Motor neuron (in vitro differentiated cells): ENCODE measurements around the gene MAGI3. TPM values are rescaled to one million over a fixed set of nuclear protein-coding genes. Genes with fewer than 3 reads are reported as not detected.
"Not testable (repeated sequence)": the region's sequence is repeated elsewhere in the genome, so short reads cannot be mapped to it uniquely, and the experiment has no call there.

Source experiments
- ATAC-seq, 8 experiments: fragments of 200-7000 bp; cut with Tn5 transposase; replicated peaks in 6 of 8; 2 replicates each; pipeline ENCODE4 v1.8.0; 2021; ENCODE audit warnings: mild to moderate bottlenecking in 8 of 8, moderate library complexity in 8 of 8
- H3K27ac ChIP-seq, 2 donors: fragments of 250-450 bp; sonication (Bioruptor Pico); 2 replicates each; pipeline ENCODE4 v1.9.0; 2021; ENCODE audit warnings: antibody characterized with exemption in 2 of 2, mild to moderate bottlenecking in 2 of 2, moderate library complexity in 1 of 2
- H3K4me1 ChIP-seq, 2 donors: fragments of 250-450 bp; sonication (Bioruptor Pico); replicated peaks in 1 of 2; 2 replicates each; pipeline ENCODE4 v1.6.1; 2021; ENCODE audit warnings: antibody characterized with exemption in 2 of 2, mild to moderate bottlenecking in 2 of 2, moderate library complexity in 1 of 2
- H3K4me3 ChIP-seq, 5 donors: fragments of 250-450 bp; sonication (Bioruptor Pico); 2 replicates each; pipeline ENCODE4 v1.9.0; 2021; ENCODE audit warnings: antibody characterized with exemption in 5 of 5, mild to moderate bottlenecking in 5 of 5, moderate library complexity in 4 of 5
- WGBS, 10 experiments: fragments of 450-650 bp; shearing (Covaris generic); methylation state at CpG; one replicate each; pipeline ENCODE4 v1.0.0; 2022; 5-methylcytosine and 5-hydroxymethylcytosine counted together
- in situ Hi-C, 9 experiments: fragments of 400-800 bp; cut with MboI; loops; one replicate each; pipeline ENCODE4 v1.15.0; 2021; ENCODE audit warnings: low sequenced_read_pairs in 9 of 9, low pct_unique_long_range_greater_than_20kb in 2 of 9; ENCODE audit not compliant: unreplicated experiment in 9 of 9
- total RNA-seq, 8 experiments: library from RNA; unstranded; fragments of 300-600 nt; gene quantifications; 2 replicates each; pipeline versions ENCODE4 v1.2.3 to v1.2.4, GENCODE V29; 2022

MAGI3 gene
- total RNA-seq, 8 experiments from 2014 or later, result 3.9 to 21.3 (median 17.6) TPM

- H3K4me1 ChIP-seq, result peaks cover 0 to 3% of the 10 kb centered on the region in 2 donors
- in situ Hi-C loops, result no loop called here
- ATAC-seq, result peak in 1 of 8 experiments; percentile 78
- WGBS, 10 experiments, result 14 to 95% (median 87%) methylated on average over 2 to 3 of the region's 3 CpGs; no CpG with 5 or more reads in 1 of the 10 experiments
- no peak overlapping the region for H3K27ac ChIP-seq
- no peak overlapping the region for H3K4me3 ChIP-seq
Observed at GRCh38 chr1:113545210-113545609, 154.9 kb downstream of the MAGI3 start.

GRCh38 chr1:113545626-113546025 lies 155.3 kb downstream of the MAGI3 start:
- in situ Hi-C loops, result no loop called here
- Histone ChIP-seq H3K4me1 (peaks cover 0 to 3% of the 10 kb centered on the region in 2 donors), H3K27ac (no peak overlapping the region), H3K4me3 (no peak overlapping the region)
- peak in 1 of 8 experiments; percentile 75 for ATAC-seq
- WGBS, 10 experiments, result 0 to 93% (median 69%) methylated on average over 1 to 2 of the region's 2 CpGs; no CpG with 5 or more reads in 1 of the 10 experiments

- Histone ChIP-seq H3K4me3 (no peak overlapping the region), H3K27ac (no peak overlapping the region), H3K4me1 (no peaks in the 10 kb centered on the region)
- no peak for ATAC-seq
- WGBS, 10 experiments, result 50 to 100% (median 94%) methylated on average over 1 of the region's 1 CpG
- in situ Hi-C loops, result no loop called here
Observed at GRCh38 chr1:113551728-113552127, 161.4 kb downstream of the MAGI3 start.

- Histone ChIP-seq H3K4me3 (no peak overlapping the region), H3K27ac (no peak overlapping the region), H3K4me1 (no peaks in the 10 kb centered on the region)
- WGBS, 10 experiments, result 58 to 100% (median 79%) methylated on average over 1 of the region's 1 CpG
- ATAC-seq, result no peak
- in situ Hi-C loops, result no loop called here
Observed at GRCh38 chr1:113552244-113552643, 161.9 kb downstream of the MAGI3 start.

GRCh38 chr1:113557187-113557586 lies 166.9 kb downstream of the MAGI3 start:
- H3K27ac ChIP-seq, result no peak overlapping the region
- H3K4me3 ChIP-seq, result no peak overlapping the region
- in situ Hi-C loops, result no loop called here
- H3K4me1 ChIP-seq, result no peaks in the 10 kb centered on the region
- peak in 3 of 8 experiments; percentile 37 to 98 (median 80) for ATAC-seq
- 50 to 93% methylated on average over 1 to 2 of the region's 2 CpGs; no CpG with 5 or more reads in 8 of the 10 experiments for WGBS, 10 experiments

- Histone ChIP-seq H3K4me1 (no peaks in the 10 kb centered on the region), H3K4me3 (no peak overlapping the region), H3K27ac (no peak overlapping the region)
- no peak for ATAC-seq
- in situ Hi-C loops, result no loop called here
Observed at GRCh38 chr1:113565621-113566020, 175.3 kb downstream of the MAGI3 start.

GRCh38 chr1:113567427-113567826 lies 177.1 kb downstream of the MAGI3 start:
- ATAC-seq, result no peak
- in situ Hi-C loops, result no loop called here

GRCh38 chr1:113575744-113576260 lies 185.5 kb downstream of the MAGI3 start:
- in situ Hi-C loops, H3K4me3 ChIP-seq, ATAC-seq, H3K4me1 ChIP-seq, H3K27ac ChIP-seq: not testable (repeated sequence)
- WGBS, 10 experiments, result 60 to 100% (median 89%) methylated on average over 1 to 6 of the region's 6 CpGs; no CpG with 5 or more reads in 6 of the 10 experiments

More at GRCh38 chr1:113567427-113567826, 177.1 kb downstream of the MAGI3 start:
- Histone ChIP-seq H3K4me3 (no peak overlapping the region), H3K27ac (no peak overlapping the region), H3K4me1 (no peaks in the 10 kb centered on the region)

GRCh38 chr1:113576271-113576670 lies 186.0 kb downstream of the MAGI3 start:
- ATAC-seq, result no peak
- H3K27ac ChIP-seq, result no peak overlapping the region
- 80 to 100% (median 86%) methylated on average over 2 to 5 of the region's 6 CpGs; no CpG with 5 or more reads in 6 of the 10 experiments for WGBS, 10 experiments
- no peaks in the 10 kb centered on the region for H3K4me1 ChIP-seq
- in situ Hi-C loops, result no loop called here
- no peak overlapping the region for H3K4me3 ChIP-seq

- in situ Hi-C loops, result no loop called here
- WGBS, 10 experiments, result 40 to 95% (median 82%) methylated on average over 1 to 2 of the region's 2 CpGs
- no peak for ATAC-seq
- no peak overlapping the region for H3K4me3 ChIP-seq
- no peak overlapping the region for H3K27ac ChIP-seq
- no peaks in the 10 kb centered on the region for H3K4me1 ChIP-seq
Observed at GRCh38 chr1:113579256-113580018, 189.1 kb downstream of the MAGI3 start.

GRCh38 chr1:113581323-113581722 lies 191.0 kb downstream of the MAGI3 start:
- WGBS, 10 experiments, result 33 to 100% (median 90%) methylated on average over 1 of the region's 1 CpG; no CpG with 5 or more reads in 2 of the 10 experiments

GRCh38 chr1:113582084-113582483 lies 191.8 kb downstream of the MAGI3 start:
- in situ Hi-C loops, result no loop called here
- WGBS, 10 experiments, result 33 to 100% (median 83%) methylated on average over 1 of the region's 1 CpG; no CpG with 5 or more reads in 3 of the 10 experiments
- peak in 1 of 8 experiments; percentile 94 for ATAC-seq
- no peaks in the 10 kb centered on the region for H3K4me1 ChIP-seq
- no peak overlapping the region for H3K27ac ChIP-seq
- no peak overlapping the region for H3K4me3 ChIP-seq

More at GRCh38 chr1:113581323-113581722, 191.0 kb downstream of the MAGI3 start:
- Histone ChIP-seq H3K4me3 (no peak overlapping the region), H3K27ac (no peak overlapping the region), H3K4me1 (no peaks in the 10 kb centered on the region)
- ATAC-seq, result no peak
- in situ Hi-C loops, result no loop called here

- in situ Hi-C loops, result no loop called here
- Histone ChIP-seq H3K4me3 (no peak overlapping the region), H3K27ac (no peak overlapping the region), H3K4me1 (no peaks in the 10 kb centered on the region)
- WGBS, 10 experiments, result 75 to 100% (median 85%) methylated on average over 1 to 5 of the region's 5 CpGs
- no peak for ATAC-seq
Observed at GRCh38 chr1:113587475-113587874, 197.2 kb downstream of the MAGI3 start.

- ATAC-seq, result no peak
- no peaks in the 10 kb centered on the region for H3K4me1 ChIP-seq
- in situ Hi-C loops, result no loop called here
- H3K27ac ChIP-seq, result no peak overlapping the region
- no peak overlapping the region for H3K4me3 ChIP-seq
- 56 to 100% (median 83%) methylated on average over 1 of the region's 1 CpG; no CpG with 5 or more reads in 3 of the 10 experiments for WGBS, 10 experiments
Observed at GRCh38 chr1:113592230-113592629, 201.9 kb downstream of the MAGI3 start.
